HUES6 (cell line): ENCODE measurements around the gene TAOK2.
"Not testable (repeated sequence)": the region's sequence is repeated elsewhere in the genome, so short reads cannot be mapped to it uniquely, and the experiment has no call there.

Experiments used
- H3K27ac ChIP-seq: 2 replicates; pipeline ENCODE4 v1.7.0; 2013; ENCODE audit warnings: low read depth, mild to moderate bottlenecking, low read length, inconsistent platforms
- H3K27me3 ChIP-seq: 2 replicates; pipeline ENCODE4 v1.6.1; 2013; ENCODE audit warnings: low read length; ENCODE audit not compliant: control insufficient read depth, insufficient read depth
- H3K36me3 ChIP-seq: 2 replicates; pipeline ENCODE4 v1.6.1; 2013; ENCODE audit warnings: low read length; ENCODE audit not compliant: control insufficient read depth, insufficient read depth
- H3K4me1 ChIP-seq: 2 replicates; pipeline ENCODE4 v1.6.1; 2013; ENCODE audit warnings: low read length; ENCODE audit not compliant: control insufficient read depth, insufficient read depth
- H3K4me3 ChIP-seq: 2 replicates; pipeline ENCODE4 v1.5.1; 2013; ENCODE audit warnings: low read depth, low read length
- H3K9ac ChIP-seq: one replicate; pipeline ENCODE4 v1.6.1; 2013; ENCODE audit warnings: mild to moderate bottlenecking, low read length
- H3K9me3 ChIP-seq: 2 replicates; pipeline ENCODE4 v1.6.1; 2013; ENCODE audit warnings: low read depth, low read length; ENCODE audit not compliant: control insufficient read depth, insufficient read depth

TAOK2 gene

DNA sequence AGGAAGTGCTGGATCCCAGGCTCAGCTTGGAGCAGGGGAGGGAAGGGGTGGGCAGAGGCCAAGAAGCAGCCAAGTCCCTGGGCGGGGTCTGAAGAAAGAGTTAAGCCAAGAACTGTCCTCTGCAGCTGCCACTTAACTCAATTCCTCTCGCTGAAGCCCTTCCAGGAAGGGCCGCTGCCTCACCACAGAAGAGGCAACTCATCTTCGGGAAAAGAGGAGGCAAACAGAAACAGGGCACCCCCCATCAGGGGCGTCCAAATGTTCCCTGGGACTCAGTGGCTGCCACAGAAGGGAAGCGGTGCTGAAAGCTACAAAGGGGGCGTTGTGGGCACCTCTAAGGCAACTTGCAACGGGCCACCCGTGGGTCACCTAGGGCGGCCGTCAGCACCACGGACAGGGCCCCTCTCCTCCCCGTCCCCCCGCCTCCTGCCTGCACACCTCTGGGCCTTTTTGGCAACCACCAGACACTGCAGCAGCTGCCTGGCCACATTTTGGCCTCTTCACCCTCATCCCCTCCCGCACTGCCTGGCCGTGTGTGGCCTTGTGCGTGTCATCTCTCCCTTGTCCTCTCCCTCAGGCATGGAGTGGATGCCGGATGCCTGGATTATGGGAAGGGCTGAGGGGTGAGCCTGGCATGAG, 54.9 kb downstream of the TAOK2 start:
- Histone ChIP-seq H3K27me3 (peaks cover 56% of the 10 kb centered on the region), H3K9me3 (no peaks in the 10 kb centered on the region), H3K36me3 (no peaks in the 10 kb centered on the region), H3K4me1 (peaks cover 28% of the 10 kb centered on the region), H3K4me3 (no peak overlapping the region), H3K9ac (no peak overlapping the region), H3K27ac (no peak overlapping the region)

DNA sequence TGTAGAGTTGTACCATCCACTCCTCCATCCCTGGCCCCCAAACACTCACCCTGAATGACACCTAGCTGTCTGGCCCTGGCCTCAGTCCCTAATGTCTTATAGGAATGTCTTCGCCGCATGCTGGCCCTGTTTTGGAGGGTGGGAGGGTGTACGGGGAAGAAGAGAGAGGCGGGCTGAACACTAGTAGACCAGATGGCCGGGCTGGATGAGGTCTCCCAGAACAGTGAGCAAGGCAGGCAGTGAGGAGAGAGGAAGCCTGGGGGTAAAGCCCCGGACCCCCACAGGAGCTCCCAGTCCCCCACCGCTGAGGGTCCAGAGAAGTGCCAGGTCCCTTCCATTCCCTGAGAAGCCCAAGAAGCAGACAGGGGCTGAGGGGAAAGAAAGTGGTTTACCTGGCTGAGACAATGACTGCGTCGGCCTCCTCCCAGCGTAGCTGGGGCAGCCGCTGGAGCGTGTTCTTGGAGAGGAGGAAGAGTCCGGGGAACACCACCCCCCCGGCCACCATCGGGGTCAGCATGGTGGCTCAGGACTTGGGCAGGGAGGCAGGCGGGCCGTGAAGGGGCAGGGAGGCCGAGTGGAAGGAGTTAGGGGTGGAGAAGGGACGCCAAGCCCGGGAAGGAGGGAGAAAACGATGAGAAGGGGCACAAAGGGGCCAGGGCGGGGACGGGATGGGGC, 56.5 kb downstream of the TAOK2 start:
- Histone ChIP-seq H3K27me3 (peaks cover 64% of the 10 kb centered on the region), H3K27ac (no peak overlapping the region), H3K9ac (no peak overlapping the region), H3K36me3 (no peaks in the 10 kb centered on the region), H3K9me3 (no peaks in the 10 kb centered on the region), H3K4me3 (peak overlapping the region; percentile 65), H3K4me1 (peaks cover 28% of the 10 kb centered on the region)

DNA sequence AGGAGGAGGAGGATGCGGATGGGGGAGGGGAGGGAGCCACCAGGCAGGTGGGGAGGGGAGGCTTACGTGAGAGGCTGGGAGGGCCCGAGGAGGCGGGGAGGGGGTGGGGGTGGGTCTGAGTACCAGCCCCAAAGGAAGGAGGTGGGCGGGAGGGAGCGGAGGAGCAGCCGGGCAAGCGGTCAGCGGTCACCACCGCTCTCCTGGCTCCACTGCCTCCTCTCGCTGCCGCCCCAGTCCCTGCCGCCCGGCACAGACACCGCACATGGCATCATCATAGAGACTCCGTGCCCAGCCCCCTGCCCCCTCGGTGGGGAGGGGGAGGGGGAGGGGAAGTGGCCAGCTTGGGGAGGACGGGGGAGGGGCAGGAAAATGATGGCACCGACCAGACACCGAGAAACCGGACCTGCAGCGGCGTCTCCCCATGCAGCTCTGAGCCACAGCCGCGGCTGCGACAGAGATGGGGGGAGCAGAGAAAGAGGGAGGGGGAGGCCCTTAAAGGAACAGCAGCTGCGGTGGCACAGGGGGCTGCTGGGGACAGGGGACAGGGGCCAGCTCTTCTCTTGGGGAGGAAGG, 57.3 kb downstream of the TAOK2 start, which contains the start of gene TLCD3B:
Gene TLCD3B, minus strand, starts transcription at position 431 of the 573 bp plus-strand sequence. CDS start 744 bp downstream, outside the sequence.
- Histone ChIP-seq H3K27ac (no peak within 1 kb of the TSS), H3K4me3 (peak within 1 kb of the TSS; percentile 65), H3K9me3 (no peaks in the 10 kb centered on the region), H3K36me3 (no peaks in the 10 kb centered on the region), H3K4me1 (peaks cover 28% of the 10 kb centered on the region), H3K27me3 (peaks cover 67% of the 10 kb centered on the region), H3K9ac (no peak within 1 kb of the TSS)

DNA sequence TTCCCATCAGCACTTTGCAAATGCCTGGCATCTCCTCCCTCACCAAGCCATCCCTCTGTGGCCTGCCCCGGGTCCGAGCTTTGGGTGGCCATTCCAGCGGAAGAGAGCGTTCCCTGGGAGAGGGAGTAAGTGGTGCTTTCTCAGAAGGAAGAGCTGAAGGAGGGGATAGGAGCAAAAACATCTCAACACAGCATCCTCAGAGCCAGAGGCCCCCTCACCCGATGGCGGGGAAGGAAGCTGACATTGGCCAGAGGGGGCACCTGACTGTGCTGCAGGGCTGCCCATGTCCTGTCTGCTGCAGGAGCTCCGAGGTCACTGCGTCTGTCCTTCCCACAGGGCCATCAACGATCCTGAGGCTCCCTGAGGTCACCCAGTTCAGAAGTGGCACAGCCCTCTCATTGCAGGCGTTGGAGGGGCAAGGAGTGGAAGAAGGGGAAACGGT, 57.8 kb downstream of the TAOK2 start:
- Histone ChIP-seq H3K27ac (no peak overlapping the region), H3K4me3 (peak overlapping the region; percentile 65), H3K9ac (no peak overlapping the region), H3K9me3 (no peaks in the 10 kb centered on the region), H3K4me1 (peaks cover 28% of the 10 kb centered on the region), H3K27me3 (peaks cover 65% of the 10 kb centered on the region), H3K36me3 (no peaks in the 10 kb centered on the region)

DNA sequence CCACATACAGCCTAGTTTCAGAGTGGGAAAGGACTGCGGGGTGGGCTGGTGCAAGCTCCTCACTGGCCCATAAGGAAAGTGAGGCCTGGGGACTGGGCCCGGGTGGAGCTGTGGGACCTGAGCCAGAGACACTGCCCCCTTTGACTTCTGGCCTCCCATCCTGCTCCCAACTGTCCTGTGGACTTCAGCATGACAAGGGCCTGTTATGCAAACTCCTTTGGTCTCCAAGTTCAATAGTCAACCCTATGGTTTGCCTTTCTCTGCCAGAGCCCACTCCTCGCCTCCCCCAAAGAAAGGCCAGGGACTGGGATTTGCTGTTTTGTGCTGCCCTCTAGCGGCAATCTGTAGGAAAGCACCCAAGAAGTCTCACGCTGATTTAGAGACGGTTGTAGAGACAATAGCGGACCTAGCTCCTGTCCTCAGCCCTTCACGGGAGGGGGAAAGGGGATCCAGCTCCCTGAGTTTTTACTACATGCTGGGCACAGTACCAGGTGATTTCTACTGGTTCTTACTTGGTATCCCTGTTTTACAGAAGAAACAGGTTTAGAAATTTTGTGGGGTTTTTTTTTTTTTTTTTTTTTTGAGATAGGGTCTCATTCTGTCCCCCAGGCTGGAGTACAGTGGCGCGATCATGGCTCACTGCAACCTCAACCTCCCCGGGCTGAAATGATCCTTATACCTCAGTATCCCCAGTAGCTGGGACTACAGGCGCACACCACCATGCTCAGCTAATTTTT, 58.6 kb downstream of the TAOK2 start:
- peak overlapping the region; percentile 65 for H3K4me3 ChIP-seq
- H3K27ac ChIP-seq = no peak overlapping the region
- no peak overlapping the region for H3K9ac ChIP-seq

DNA sequence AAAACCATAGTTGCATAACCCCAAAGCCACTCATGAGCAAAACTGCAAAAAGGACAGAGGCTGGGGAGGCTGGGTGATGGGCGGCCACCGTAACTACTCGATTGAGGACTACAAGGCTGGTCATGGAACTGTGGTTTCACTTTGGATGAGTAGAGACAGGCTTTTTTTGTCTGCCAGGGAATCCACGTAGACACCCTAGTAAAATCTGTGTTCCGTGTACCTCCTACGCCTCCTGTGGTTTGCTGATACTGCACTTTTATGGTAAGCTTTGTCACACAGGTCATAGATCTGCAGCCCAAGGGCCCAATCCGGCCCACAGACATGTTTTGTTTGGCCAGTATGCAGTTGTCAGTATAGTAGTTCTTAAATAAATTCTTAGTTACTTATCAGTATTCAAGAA, 59.6 kb downstream of the TAOK2 start:
- peaks cover 22% of the 10 kb centered on the region for H3K4me1 ChIP-seq
- H3K4me3 ChIP-seq = no peak overlapping the region
- H3K9me3 ChIP-seq = no peaks in the 10 kb centered on the region
- no peaks in the 10 kb centered on the region for H3K36me3 ChIP-seq
- H3K9ac ChIP-seq = no peak overlapping the region
- H3K27ac ChIP-seq = no peak overlapping the region
- peaks cover 52% of the 10 kb centered on the region for H3K27me3 ChIP-seq

More for the DNA sequence above, 58.6 kb downstream of the TAOK2 start:
- Histone ChIP-seq H3K9me3 (no peaks in the 10 kb centered on the region), H3K4me1 (peaks cover 28% of the 10 kb centered on the region), H3K27me3 (peaks cover 59% of the 10 kb centered on the region), H3K36me3 (no peaks in the 10 kb centered on the region)

DNA sequence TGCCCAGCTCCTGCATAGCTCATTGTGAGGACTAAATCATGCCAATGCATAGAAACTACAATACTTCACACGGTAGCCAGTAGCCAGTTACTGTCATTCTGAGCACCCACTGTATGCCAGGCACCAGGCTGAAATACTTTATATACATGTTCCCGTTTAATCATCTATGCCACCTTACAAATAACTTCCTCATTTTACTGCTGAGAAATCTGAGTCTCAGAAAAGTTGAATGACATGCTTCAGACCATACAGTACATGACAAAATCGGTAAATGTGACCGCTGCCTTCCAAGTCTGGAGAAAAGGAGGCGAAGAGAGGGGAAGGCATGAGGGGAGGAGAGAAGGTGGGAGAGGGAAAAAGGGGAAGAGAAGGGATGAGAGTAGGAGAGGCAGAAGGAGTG, 66.6 kb downstream of the TAOK2 start:
- no peaks in the 10 kb centered on the region for H3K4me1 ChIP-seq
- H3K9me3 ChIP-seq = no peaks in the 10 kb centered on the region
- no peaks in the 10 kb centered on the region for H3K36me3 ChIP-seq
- H3K27me3 ChIP-seq = peaks cover 6% of the 10 kb centered on the region; the same call in 1 of the 2 replicates
- H3K9ac ChIP-seq = no peak overlapping the region
- no peak overlapping the region for H3K4me3 ChIP-seq
- no peak overlapping the region for H3K27ac ChIP-seq

DNA sequence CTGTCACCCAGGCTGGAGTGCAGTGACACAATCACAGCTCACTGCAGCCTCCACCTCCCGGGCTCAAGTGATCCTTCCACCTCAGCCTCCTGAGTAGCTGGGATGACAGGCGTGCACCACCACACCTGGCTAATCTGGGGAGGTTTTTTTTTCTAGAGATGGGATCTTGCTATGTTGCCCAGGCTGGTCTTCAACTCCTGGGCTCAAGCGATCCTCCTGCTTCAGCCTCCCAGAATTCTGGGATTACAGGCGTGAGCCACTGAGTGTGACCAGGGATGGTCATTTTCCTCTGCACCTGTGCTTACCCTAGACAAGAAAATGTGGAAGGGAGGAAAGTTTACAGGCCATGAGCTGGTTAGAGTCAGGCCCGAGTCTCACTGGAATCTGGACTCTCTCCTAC, 67.0 kb downstream of the TAOK2 start:
- not testable (repeated sequence) for H3K4me3 ChIP-seq, H3K27me3 ChIP-seq, H3K27ac ChIP-seq, H3K36me3 ChIP-seq, H3K9ac ChIP-seq, H3K4me1 ChIP-seq, H3K9me3 ChIP-seq

DNA sequence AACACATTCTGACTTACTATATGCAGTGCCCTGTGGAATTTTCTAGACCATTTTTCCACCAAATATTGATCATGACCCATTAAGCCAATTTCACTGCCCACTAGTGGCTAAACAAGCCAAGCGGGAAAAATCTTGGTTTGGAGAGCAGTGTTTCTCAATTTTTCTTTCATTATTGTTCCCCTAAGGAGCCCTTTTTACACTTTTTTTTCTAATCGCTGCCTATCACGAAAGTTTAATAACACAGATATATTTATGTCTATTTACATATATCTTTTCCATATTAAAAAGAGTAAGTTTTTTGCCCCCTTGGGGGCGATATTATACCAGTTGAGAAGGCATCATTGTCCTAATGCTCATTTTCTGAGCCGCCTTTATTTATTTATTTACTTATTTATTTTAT, 68.2 kb downstream of the TAOK2 start:
- Histone ChIP-seq H3K36me3 (no peaks in the 10 kb centered on the region), H3K4me1 (no peaks in the 10 kb centered on the region), H3K9me3 (no peaks in the 10 kb centered on the region), H3K27me3 (no peaks in the 10 kb centered on the region), H3K27ac (no peak overlapping the region), H3K4me3 (no peak overlapping the region), H3K9ac (no peak overlapping the region)
